SK-N-MC (cell line): Measurements from ENCODE around the gene MSH5.

ENCODE experiments used
- EZH2 ChIP-seq: fragments of 200-600 bp; sonication (generic); IDR thresholded peaks from one replicate; pipeline ENCODE4 v1.6.1; 2017; ENCODE audit warnings: antibody characterized with exemption
- FOXP2 ChIP-seq: optimal IDR thresholded peaks from 2 replicates; pipeline ENCODE3; 2011; ENCODE audit warnings: mild to moderate bottlenecking, moderate library complexity; ENCODE audit not compliant: insufficient read depth; ENCODE audit errors: extremely low read length, control extremely low read depth
- POLR2AphosphoS5 ChIP-seq: IDR thresholded peaks from 2 replicates; pipeline ENCODE4 v1.6.1; 2012; ENCODE audit warnings: mild to moderate bottlenecking, low read depth, low read length, borderline replicate concordance

GRCh38 chr6:31763619-31763940 lies 23.8 kb downstream of the MSH5 start:
- TF ChIP-seq EZH2 (no peak), POLR2AphosphoS5 (no peak), FOXP2 (no peak)
